Activated CD4-positive, alpha-beta T cell treated with anti-CD3 and anti-CD28 coated beads, Interleukin-2, amount 50 U/mL, for 24 hours (primary cell): ENCODE data around the gene PYCARD.
"Not testable (repeated sequence)": the region's sequence is repeated elsewhere in the genome, so short reads cannot be mapped to it uniquely, and the experiment has no call there.

Experiments used
- DNase-seq, 2 donors: peaks; one replicate each; pipeline ENCODE4 v3.0.0-alpha.2; 2020; ENCODE audit warnings: low read depth in 1 of 2, low spot score in 1 of 2

Gene PYCARD

DNA sequence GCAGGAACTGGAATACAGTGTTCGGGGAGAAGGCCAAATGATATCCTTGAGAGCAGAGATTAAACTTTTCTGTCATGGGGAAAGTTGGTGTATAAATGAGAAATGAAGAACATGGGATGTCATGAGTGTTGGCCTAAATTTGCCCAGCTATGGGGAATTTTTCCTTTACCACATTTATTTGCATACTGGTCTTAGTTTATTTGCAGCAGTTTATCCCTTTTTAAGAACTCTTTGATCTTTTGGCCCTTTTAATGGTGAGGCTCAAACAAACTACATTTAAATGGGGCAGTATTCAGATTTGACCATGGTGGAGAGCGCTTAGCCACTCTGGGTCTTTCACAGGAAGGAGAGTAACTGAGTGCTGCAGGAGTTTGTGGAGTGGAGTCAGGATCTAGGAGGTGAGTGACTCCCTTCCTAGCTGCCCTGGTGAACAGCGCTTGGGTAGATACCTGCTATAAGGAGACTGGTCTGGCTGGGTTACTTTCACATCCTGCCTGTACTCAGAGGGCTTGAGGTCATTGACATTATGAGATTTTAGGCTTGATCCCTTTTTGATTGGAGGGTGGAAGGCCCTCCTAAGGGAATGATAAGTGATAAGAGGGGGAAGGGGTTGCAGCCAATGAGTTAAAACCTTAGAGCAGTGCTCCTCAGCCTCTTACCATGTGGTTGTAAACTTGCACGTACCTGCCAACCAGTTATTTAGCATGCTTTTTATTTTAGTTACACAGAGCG is 10.7 kb downstream of the PYCARD start:
- DNase-seq = no peak

DNA sequence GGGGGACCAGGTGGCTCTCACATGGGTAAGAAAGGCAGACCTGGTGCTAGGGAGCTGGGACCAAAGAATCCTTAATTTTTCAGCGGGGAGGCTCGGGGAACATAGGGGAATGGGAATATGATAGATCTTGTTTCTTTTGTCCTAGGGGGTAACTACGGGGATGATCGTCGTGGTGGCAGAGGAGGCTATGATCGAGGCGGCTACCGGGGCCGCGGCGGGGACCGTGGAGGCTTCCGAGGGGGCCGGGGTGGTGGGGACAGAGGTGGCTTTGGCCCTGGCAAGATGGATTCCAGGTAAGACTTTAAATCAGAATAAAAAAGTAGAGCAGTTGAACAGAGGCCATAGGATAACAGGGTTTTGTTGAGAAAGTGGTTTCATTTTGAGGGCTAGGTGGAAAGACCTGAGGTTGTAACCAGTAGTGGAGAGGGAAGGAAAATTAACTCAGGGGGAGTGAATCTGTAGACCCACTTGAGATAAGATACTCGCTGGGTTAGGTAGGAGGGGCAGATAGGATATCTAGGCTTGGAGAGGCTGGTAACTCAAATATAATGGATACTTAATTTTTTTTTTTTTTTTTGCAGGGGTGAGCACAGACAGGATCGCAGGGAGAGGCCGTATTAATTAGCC is 11.6 kb downstream of the PYCARD start:
- DNase-seq = no peak

DNA sequence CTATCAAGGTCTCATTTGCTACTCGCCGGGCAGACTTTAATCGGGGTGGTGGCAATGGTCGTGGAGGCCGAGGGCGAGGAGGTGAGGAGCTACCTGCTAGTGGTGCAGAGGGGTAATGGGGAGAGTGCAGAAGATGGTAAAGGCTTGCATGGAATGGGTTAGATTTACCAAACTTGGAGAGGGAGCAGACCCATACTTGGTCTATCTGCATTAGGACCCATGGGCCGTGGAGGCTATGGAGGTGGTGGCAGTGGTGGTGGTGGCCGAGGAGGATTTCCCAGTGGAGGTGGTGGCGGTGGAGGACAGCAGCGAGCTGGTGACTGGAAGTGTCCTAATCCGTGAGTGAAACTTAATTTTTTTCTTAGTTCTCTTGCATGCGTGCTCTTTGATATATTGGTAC is 12.5 kb downstream of the PYCARD start:
- DNase-seq = no peak

DNA sequence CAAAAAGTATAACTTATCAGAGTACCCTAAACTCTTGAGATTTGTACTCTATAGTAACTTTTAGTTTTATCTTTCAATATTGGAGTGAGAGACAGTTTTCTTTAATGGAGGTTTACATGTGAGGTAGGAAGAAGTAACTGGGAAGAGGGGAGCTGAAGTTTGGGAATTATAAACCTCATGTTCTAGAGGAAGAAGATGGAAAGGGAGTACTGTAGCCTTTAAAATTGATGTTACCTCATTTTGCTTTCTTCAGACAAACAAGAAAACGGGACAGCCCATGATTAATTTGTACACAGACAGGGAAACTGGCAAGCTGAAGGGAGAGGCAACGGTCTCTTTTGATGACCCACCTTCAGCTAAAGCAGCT is 13.2 kb downstream of the PYCARD start:
- no peak for DNase-seq

DNA sequence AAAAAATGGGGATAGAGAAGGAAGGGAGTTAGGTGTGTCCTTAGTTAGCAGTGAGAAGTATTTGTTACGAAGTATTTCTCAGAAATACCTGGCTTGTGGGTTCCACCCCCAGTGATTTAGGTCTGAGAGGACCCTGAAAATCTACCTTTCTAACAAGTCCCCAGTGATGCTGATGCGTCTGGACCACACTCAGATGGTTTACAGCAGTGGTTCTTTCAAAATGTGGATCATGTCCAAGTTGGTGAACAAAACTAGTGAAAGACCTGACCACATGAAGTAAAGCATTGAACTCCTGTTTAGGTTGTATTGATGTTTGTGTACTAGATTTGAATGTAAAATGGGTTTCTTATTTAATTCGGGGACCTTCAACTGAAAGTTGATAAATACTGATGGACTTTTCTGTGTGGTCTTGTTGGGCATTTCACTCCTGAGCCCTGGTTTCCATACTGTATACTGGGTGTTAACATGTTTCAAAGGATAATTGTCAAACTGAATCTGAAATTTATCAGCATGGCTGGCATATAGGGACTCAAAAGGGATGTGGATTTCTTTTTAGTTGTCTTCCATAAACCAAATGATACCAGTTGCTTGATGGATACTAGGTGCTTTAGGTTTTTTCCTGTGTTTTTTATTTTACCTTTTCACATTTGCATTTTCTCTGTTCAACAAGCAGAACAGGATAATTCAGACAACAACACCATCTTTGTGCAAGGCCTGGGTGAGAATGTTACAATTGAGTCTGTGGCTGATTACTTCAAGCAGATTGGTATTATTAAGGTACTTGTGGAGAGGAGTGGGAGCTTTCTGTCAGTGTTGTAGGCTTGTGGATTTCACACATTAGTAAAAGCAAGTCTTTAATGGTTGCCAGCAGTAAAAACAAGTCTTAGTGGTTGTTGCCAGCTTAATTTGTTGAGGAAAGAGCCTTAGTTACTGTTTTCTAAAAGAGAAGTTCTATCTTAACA is 13.8 kb downstream of the PYCARD start:
- no peak for DNase-seq

DNA sequence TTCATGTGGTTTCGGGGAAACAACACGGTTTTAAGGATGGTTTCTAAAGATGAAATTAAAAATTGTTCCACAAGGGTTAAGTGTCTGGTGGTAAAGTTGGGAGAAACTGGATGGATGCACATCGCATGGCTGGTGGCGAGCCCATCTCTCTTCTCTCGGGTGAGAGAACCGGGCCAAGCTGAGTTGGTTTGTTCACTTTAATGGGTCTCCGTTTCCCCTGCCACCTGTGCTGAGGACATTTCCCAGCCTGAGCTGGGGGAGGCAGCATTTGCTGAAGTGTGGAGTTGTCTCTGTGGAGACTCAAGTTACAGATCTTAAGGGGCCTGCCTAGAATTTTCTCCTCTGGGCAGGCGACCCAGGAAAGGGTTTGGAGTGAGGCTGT is 14.8 kb downstream of the PYCARD start:
- no peak for DNase-seq

DNA sequence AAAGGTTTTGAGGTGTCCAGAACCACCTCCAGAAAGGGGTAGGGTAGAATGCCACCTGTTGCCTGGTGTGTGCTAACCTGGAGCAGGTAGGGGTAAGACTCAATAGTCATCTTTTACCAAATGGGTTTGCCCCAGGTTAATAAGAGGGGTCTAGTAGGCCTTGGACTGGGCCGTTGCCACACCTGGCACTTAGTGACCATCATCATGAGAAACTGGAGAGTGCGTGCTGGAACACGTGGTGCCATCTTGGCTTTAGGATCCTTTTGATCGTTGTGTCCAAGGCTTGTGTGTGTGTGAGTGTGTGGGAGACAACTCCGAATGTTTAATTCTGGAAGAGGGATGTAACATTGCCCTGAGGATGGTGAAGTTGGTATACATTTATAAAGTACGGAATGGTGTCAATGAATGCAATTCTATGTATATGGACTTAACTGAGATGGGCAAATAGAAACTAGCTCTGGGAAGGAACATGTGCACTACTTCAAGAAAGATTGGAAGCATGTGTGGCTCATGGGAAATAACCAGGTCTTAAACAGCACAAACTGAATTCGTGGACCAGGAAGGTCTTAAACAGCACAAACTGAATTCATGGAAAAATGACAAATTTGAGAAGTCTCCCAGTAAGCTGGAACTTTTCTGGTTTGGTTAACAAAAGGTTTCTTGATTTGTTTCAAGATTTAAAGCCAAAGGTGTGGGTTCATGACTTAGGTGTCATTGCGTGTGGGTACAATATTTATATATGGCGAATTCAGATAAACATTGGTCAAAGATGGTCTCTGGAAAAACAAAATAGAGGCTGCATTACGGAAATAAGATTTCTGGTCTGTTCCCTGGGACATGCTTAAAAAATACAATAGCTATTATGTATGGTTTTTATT is 15.4 kb downstream of the PYCARD start:
- no peak for DNase-seq

DNA sequence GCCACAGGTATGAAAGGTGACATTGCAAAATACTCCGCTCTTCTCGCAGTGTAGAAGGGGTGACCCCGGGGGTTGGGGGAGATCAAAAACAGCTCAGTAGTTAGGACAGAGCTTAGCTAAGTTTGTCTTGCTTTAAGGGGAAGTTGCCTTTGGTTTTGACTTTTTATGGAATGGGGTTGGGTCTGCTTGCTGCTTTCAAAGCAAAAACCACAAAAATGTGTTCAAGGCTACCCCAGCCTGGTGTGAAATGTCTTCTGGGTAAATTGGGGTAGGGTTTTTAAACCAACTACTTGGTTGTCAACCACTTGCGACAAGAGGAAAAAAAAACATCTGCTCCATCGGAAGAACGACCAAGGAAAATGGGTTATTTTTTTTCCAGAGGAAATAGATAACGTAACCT is 16.4 kb downstream of the PYCARD start:
- no peak for DNase-seq

DNA sequence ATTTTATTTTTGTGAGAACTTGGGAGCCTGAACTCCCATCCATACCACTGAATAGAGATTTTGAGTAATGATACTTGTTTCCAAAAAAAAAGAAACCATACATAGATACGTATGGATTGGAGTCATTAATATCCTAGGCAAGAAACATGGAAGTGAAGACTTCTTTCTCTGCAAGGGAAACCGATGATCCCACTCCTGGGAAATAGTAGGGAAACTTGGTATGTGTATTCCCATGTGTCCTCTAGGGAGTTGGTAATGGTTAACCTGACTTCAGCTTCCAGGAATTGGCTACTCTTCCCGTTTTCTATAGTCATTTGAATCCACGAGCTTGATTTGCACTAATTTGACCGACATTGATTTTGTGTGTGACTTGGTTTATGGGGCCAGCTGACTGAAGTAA is 17.2 kb downstream of the PYCARD start:
- no peak for DNase-seq

DNA sequence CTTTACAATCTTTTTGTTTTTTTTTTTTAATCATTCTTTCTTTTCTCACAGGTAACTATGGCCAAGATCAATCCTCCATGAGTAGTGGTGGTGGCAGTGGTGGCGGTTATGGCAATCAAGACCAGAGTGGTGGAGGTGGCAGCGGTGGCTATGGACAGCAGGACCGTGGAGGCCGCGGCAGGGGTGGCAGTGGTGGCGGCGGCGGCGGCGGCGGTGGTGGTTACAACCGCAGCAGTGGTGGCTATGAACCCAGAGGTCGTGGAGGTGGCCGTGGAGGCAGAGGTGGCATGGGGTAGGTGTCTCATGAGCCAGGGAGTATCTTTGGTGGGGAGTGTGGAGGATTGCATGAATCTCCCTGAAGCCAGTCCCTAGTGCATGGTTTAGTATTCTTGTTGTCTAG is 17.7 kb downstream of the PYCARD start:
- no peak for DNase-seq

DNA sequence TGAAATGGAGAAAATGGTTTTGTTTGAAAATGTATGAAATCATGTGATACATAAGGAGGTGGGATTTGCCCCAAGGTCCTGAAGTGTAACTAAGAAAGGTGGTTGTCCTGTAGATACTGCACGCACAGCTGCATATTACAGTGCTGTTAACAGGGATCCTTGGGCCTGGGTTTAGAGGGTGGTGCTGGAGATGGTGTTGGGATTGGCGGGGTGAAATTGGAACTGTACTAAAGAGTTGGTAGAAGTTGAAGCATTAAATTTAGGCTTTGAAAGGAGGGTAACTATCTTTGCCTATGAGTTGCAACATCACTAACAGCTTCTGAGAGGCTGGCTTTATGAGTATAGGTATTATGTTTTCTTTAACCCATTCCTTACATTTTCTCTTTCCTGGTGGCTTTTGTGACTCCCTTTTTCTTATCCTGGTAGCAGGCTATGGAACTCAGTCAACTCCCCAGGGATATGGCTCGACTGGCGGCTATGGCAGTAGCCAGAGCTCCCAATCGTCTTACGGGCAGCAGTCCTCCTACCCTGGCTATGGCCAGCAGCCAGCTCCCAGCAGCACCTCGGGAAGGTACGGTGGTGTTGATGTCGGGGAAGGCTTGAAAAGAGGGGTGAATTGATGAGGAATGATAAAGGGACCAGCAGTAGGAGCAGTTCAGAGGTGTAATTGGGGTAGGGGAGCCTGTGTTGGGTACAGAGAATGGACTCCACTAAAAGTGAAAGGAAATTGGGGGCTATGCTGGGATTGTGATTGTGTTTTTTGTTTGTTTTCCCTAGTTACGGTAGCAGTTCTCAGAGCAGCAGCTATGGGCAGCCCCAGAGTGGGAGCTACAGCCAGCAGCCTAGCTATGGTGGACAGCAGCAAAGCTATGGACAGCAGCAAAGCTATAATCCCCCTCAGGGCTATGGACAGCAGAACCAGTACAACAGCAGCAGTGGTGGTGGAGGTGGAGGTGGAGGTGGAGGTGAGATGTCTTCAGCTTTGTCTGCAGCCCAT is 18.8 kb downstream of the PYCARD start:
- no peak for DNase-seq

DNA sequence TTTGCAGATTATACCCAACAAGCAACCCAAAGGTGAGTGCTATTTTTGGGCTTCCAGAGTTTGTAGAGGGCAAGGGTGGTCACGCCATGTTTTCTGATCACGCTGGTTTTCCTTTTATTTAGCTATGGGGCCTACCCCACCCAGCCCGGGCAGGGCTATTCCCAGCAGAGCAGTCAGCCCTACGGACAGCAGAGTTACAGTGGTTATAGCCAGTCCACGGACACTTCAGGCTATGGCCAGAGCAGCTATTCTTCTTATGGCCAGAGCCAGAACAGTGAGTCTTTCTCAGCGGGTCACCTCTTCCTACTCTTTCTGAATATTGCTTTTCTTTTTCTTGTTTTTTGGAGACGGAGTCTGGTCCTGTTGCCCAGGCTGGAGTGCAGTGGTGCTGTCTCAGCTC is 20.2 kb downstream of the PYCARD start:
- no peak for DNase-seq

DNA sequence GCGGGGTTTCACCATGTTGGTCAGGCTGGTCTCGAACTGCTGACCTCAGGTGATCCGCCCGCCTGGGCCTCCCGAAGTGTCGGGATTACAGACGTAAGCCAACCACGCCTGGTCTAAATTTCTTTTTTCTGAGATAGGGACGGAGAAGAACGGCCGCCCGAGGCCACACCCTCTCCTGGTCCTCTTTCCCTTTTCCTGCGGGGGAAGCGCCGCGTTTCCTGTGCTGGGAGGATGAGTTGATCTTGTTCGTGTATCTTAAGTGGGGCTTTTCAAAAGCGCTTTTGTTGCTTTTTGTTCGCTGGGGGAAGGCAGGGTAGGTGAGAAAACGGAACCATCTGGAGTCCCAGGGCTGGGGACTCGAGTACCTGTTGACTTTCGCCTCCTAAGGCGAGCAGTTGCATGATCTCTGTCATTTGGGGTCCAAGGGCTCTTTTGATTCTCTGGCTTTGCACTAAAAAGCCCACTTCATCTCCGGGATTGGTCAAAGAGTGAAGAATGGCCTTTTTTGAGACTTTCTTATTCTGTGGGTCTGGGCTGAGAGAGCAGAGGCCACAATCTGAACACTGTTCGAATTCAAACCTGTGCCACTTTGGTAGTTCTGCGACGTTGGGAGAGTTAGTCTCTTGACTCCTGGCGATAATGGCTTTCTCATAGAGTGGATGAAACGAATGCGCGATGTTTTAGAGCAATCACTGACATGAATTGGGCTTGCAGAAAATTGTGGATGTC is 21.3 kb downstream of the PYCARD start:
- DNase-seq = no peak

DNA sequence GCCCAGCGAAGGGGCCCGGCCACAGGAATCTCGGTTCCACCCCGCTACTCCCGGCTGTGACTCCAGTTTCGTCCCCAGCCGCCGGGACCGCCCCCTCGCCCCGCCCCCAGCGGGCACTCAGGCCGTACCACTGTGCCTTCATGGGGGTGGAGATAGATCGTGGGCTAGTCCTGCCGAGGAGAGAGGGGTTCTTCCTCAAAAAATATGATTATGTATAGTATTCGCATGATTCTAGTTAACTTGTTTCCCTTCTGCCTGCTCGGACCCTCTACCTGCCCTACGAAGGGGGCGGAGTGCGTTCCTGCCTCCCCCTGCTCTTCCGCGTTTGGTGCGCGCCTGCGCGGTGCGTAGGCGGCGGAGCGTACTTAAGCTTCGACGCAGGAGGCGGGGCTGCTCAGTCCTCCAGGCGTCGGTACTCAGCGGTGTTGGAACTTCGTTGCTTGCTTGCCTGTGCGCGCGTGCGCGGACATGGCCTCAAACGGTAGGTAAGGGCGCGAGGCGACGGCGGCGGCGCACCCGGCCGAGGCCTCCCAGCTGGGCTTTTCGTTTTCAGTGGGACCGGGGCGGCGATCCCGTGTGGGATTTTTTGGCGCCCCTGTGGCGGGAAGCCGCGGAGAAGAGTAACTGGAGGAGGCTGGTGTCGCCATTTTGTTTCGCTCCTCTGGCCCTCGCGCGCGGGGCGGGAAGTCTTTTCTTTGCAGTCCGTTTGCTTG is 22.7 kb downstream of the PYCARD start, which contains the start of gene FUS:
Gene FUS (plus strand): TSS at position 393 of the 713 bp plus-strand sequence. CDS start 76 bp downstream, at position 469.
- peak; percentile 86 to 92 for DNase-seq

DNA sequence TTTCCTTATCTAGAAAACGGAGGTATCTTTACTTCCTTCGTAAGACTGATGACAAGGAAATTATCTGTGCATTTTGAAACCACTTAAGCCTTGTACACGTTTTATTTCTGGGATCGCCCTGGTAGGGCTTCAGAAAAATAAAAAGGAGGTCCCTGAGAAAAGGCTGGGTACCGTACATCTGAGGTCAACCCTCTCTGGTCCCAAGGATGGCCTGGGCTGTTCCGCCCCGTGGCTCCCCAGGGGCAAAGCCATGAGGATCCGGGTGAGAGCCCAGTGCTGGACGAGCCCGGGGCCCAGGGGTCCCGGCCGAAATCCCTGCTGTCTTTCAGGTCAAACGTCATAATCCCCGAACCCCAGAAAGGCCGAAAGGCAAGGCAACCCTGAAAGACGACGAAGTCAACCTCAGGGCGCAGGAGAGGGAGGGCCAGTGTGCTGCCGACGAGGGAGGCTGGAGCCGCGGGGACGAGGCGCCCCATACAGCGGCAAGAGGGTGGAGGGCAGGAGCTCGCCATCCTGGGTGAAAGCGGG is 23.3 kb downstream of the PYCARD start:
- no peak for DNase-seq

DNA sequence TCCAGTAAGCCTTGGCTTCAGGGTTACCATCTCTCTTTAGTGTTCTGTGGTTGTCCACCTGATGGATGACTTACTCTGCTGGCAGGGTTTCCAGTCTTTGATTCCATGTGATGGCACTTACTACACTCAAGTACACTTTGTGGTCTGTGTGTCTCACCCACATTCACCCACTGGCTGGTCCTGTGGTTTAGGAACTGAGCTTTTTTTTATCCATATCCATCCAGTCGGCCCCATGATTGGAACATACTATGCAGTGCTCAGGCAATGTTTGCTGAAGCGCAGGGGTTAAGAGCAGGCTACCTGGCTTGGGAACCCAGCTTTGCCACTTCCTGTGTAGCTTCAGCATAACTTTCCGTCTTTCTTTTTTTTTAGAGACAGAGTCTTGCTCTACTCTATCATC is 25.4 kb downstream of the PYCARD start:
- no peak for DNase-seq

DNA sequence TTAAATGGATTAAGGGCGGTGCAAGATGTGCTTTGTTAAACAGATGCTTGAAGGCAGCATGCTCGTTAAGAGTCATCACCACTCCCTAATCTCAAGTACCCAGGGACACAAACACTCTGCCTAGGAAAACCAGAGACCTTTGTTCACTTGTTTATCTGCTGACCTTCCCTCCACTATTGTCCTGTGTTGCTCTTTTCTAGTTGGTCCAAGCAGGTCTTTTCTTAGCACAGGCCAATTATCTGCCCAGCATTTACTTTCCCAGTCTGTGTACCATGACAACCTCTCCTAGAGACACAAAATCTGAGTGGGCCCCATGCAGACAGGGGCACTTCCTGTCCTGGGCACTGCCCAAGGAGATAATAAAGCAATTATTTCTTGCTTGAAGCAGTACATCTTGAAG is 32.5 kb downstream of the PYCARD start:
- not testable (repeated sequence) for DNase-seq

DNA sequence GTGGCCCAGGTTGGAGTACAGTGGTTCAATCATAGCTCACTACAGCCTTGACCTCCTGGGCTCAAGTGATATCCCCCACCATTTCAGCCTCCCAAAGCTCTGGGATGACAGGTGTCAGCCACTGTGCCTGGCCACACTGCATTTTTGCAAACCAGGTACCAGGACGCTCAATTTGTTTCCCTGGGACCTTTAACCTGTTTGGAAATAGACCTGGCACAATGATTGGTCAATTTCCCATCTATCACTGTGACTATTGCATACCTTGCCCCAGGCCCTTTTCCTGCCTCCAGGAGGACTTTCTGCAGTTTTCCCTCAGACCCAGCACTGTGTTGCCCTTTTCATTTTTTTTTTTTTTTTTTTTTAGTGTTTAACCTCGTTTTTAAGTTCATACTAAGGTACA is 33.7 kb downstream of the PYCARD start:
- no peak for DNase-seq
